ENCODE measurements around the gene TCP10L.

TCP10L gene

GRCh38 chr21:32587651-32588050 lies 2.3 kb upstream of the TCP10L start:
- Histone ChIP-seq H3K4me3 (replicated peaks; ENCODE audit: insufficient read depth, low read length) (no peak overlapping the region), H3K27me3 (ENCODE audit: insufficient read depth, poor library complexity, severe bottlenecking) (no peaks in the 10 kb centered on the region), H3K27ac (replicated peaks) (no peak overlapping the region)
- DNase-seq (ENCODE audit: low read depth in 1 of 2, low spot score in 1 of 2): no peak
- TF ChIP-seq POLR2AphosphoS5 (IDR thresholded peaks at IDR 0.05; ENCODE audit: low read depth) (no peak), GABPA (IDR thresholded peaks at IDR 0.05; ENCODE audit: low read depth) (no peak), REST (IDR thresholded peaks at IDR 0.05; ENCODE audit: insufficient replicate concordance, low read depth) (no peak), SPI1 (IDR thresholded peaks at IDR 0.05; ENCODE audit: borderline replicate concordance, low read depth) (no peak), CTCF (IDR thresholded peaks at IDR 0.05; ENCODE audit: insufficient read depth, low read length) (no peak)

GRCh38 chr21:32587120-32587519 lies 1.8 kb upstream of the TCP10L start:
- no peak for DNase-seq (ENCODE audit: low read depth in 1 of 2, low spot score in 1 of 2)
- Histone ChIP-seq H3K27ac (replicated peaks) (no peak overlapping the region), H3K4me3 (replicated peaks; ENCODE audit: insufficient read depth, low read length) (no peak overlapping the region), H3K27me3 (ENCODE audit: insufficient read depth, poor library complexity, severe bottlenecking) (no peaks in the 10 kb centered on the region)
- no peak for TF ChIP-seq GABPA (IDR thresholded peaks at IDR 0.05; ENCODE audit: low read depth)
- no peak for TF ChIP-seq CTCF (IDR thresholded peaks at IDR 0.05; ENCODE audit: insufficient read depth, low read length)
- TF ChIP-seq POLR2AphosphoS5 (IDR thresholded peaks at IDR 0.05; ENCODE audit: low read depth): no peak
- no peak for TF ChIP-seq SPI1 (IDR thresholded peaks at IDR 0.05; ENCODE audit: borderline replicate concordance, low read depth)
- TF ChIP-seq REST (IDR thresholded peaks at IDR 0.05; ENCODE audit: insufficient replicate concordance, low read depth): no peak

- Histone ChIP-seq H3K4me3 (replicated peaks; ENCODE audit: insufficient read depth, low read length) (no peak overlapping the region), H3K27ac (replicated peaks) (no peak overlapping the region), H3K27me3 (ENCODE audit: insufficient read depth, poor library complexity, severe bottlenecking) (no peaks in the 10 kb centered on the region)
- TF ChIP-seq CTCF (IDR thresholded peaks at IDR 0.05; ENCODE audit: insufficient read depth, low read length): no peak
- no peak for TF ChIP-seq POLR2AphosphoS5 (IDR thresholded peaks at IDR 0.05; ENCODE audit: low read depth)
- no peak for TF ChIP-seq REST (IDR thresholded peaks at IDR 0.05; ENCODE audit: insufficient replicate concordance, low read depth)
- no peak for TF ChIP-seq SPI1 (IDR thresholded peaks at IDR 0.05; ENCODE audit: borderline replicate concordance, low read depth)
- TF ChIP-seq GABPA (IDR thresholded peaks at IDR 0.05; ENCODE audit: low read depth): no peak
- no peak for DNase-seq (ENCODE audit: low read depth in 1 of 2, low spot score in 1 of 2)
Measured at GRCh38 chr21:32585970-32586369, 647 bp upstream of the TCP10L start.
